Small intestine (tissue), 7 donors: ENCODE data around the gene ADGRL3. TPM values are rescaled to one million over a fixed set of nuclear protein-coding genes. Genes with fewer than 3 reads are reported as not detected.

Experiments
- DNase-seq, 2 donors: peaks; one replicate each; pipeline versions ENCODE4 v3.0.0 to v3.0.0-alpha.2; 2013
- FAIRE-seq: peaks from 2 replicates; lab custom pipeline; 2012; peaks lifted over from hg19 to GRCh38; lab: Jason Lieb, UNC
- H3K27ac ChIP-seq, 3 donors: one replicate each; pipeline ENCODE4 v1.5.1; 2013; ENCODE audit warnings: low read length in 2 of 3, mild to moderate bottlenecking in 2 of 3, control low read depth in 1 of 3, inconsistent platforms in 1 of 3, low read depth in 1 of 3, moderate library complexity in 1 of 3
- H3K27me3 ChIP-seq, 3 donors: one replicate each; pipeline ENCODE4 v1.6.1; 2013; ENCODE audit warnings: low read length in 3 of 3, inconsistent platforms in 1 of 3; ENCODE audit not compliant: control insufficient read depth in 3 of 3, insufficient read depth in 3 of 3
- H3K36me3 ChIP-seq, 3 donors: one replicate each; pipeline ENCODE4 v1.6.1; 2013; ENCODE audit warnings: low read length in 3 of 3, inconsistent platforms in 1 of 3, low read depth in 1 of 3, mild to moderate bottlenecking in 1 of 3, moderate library complexity in 1 of 3; ENCODE audit not compliant: control insufficient read depth in 3 of 3, insufficient read depth in 2 of 3
- H3K4me1 ChIP-seq, 3 donors: one replicate each; pipeline ENCODE4 v1.6.1; 2013; ENCODE audit warnings: low read length in 2 of 3, inconsistent platforms in 1 of 3, low read depth in 1 of 3, mild to moderate bottlenecking in 1 of 3, moderate library complexity in 1 of 3; ENCODE audit not compliant: control insufficient read depth in 3 of 3, insufficient read depth in 2 of 3
- H3K4me3 ChIP-seq, 3 donors: one replicate each; pipeline ENCODE4 v1.5.1; 2013; ENCODE audit warnings: low read length in 3 of 3, control low read depth in 1 of 3, inconsistent platforms in 1 of 3, low read depth in 1 of 3, mild to moderate bottlenecking in 1 of 3, moderate library complexity in 1 of 3
- H3K9me3 ChIP-seq, 2 donors: one replicate each; pipeline ENCODE4 v1.6.1; 2013; ENCODE audit warnings: low read depth in 1 of 2, low read length in 1 of 2; ENCODE audit not compliant: control insufficient read depth in 2 of 2, insufficient read depth in 1 of 2
- WGBS, 3 donors: extraction: QIAGEN DNeasy Blood & Tissue Kit; methylation state at CpG; one replicate each; pipeline ENCODE4 v1.1.7; 2013; 5-methylcytosine and 5-hydroxymethylcytosine counted together
- polyA plus RNA-seq, 4 donors: library from polyadenylated mRNA; stranded (reverse) in 3 of 4; unstranded in 1 of 4; fragments of 200-250 nt in 3 of 4; fragments of 120-200 nt in 1 of 4; gene quantifications; one replicate each; pipeline versions ENCODE4 v1.2.1 to v1.2.3, GENCODE V29; 2013
- donor health status: healthy with polysubstance abuse.
- donor health status: control.
- donor health status: control.
- donor health status: Bipolar disorder and iron deficiency.
- donor health status: healthy.

Gene ADGRL3
- polyA plus RNA-seq, 4 donors, result under 0.01 to 7.9 (median 1.3) TPM

DNA sequence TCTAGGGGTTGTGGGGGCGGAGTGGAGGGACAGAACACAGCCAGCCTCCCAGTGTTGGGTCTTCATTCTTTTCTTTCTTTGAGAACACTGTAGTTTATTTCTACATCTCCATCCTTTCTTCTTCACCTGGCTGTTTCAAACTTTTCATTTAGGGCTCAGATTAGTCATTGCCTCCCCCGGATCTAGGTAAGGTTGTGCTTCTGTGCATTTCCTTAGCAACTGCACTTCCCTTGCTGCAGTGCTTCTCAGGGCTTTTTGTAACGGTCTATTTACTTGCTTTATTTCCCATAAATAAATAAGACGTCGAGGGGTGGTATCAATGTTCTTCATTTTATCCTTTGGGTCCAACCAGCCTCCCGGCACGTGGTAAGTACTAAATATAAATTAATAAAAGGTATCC is 31.3 kb downstream of the ADGRL3 start:
- FAIRE-seq, result no peak

GRCh38 chr4:61239250-61239649 is 39.1 kb downstream of the ADGRL3 start:
- 41 to 58% (median 50%) methylated on average over 1 of the region's 1 CpG for WGBS, 3 donors
- DNase-seq, result no peak
- H3K27me3 ChIP-seq, result no peaks in the 10 kb centered on the region
- H3K36me3 ChIP-seq, result no peaks in the 10 kb centered on the region
- H3K9me3 ChIP-seq, result no peaks in the 10 kb centered on the region
- no peak overlapping the region for H3K4me3 ChIP-seq
- no peak overlapping the region for H3K27ac ChIP-seq
- H3K4me1 ChIP-seq, result no peaks in the 10 kb centered on the region
- FAIRE-seq, result no peak

More for the DNA sequence above, 31.3 kb downstream of the ADGRL3 start:
- H3K4me1 ChIP-seq, result no peaks in the 10 kb centered on the region
- no peaks in the 10 kb centered on the region for H3K9me3 ChIP-seq
- no peak overlapping the region for H3K27ac ChIP-seq
- no peaks in the 10 kb centered on the region for H3K36me3 ChIP-seq
- WGBS, 3 donors, result 78 to 85% (median 79%) methylated on average over 7 of the region's 7 CpGs
- DNase-seq, result no peak
- no peaks in the 10 kb centered on the region for H3K27me3 ChIP-seq
- no peak overlapping the region for H3K4me3 ChIP-seq

GRCh38 chr4:61243962-61244361 is 43.8 kb downstream of the ADGRL3 start:
- H3K27ac ChIP-seq, result no peak overlapping the region
- H3K36me3 ChIP-seq, result no peaks in the 10 kb centered on the region
- H3K4me1 ChIP-seq, result no peaks in the 10 kb centered on the region
- no peak for DNase-seq
- FAIRE-seq, result no peak
- WGBS, 3 donors, result 24 to 77% (median 46%) methylated on average over 2 of the region's 2 CpGs
- H3K4me3 ChIP-seq, result no peak overlapping the region
- no peaks in the 10 kb centered on the region for H3K27me3 ChIP-seq
- no peaks in the 10 kb centered on the region for H3K9me3 ChIP-seq

DNA sequence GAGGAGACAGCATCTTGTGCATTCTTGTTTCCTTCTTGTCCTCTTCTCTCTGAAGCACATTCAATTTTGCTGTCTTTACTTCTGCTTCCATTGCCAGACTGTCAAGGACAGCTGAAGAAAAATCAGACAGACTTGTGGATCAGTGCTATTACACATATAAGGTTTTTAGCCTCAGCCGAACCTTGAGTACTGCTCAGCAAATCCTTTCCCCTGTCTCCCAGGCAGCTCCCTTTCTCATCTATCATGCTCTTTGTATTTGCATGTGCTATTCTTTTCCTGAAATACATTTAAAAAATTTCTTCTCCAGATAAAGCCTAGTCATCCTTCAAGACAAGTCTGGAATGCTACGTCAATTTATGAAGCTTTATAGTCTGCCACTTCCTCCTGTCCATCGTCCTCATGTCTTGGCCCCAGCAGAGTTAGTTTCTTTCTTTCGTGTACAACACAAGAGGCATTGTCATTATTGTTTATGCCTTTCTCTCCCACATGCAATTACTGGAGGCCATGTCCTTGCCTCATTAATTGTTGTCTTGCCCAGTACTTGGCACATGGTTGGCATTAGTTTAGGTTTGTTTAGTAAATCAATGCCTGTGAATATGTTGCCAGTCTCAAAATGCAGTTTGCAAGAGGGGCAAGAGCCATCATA is 45.1 kb downstream of the ADGRL3 start:
- no peak overlapping the region for H3K4me3 ChIP-seq
- DNase-seq, result no peak
- H3K9me3 ChIP-seq, result no peaks in the 10 kb centered on the region
- H3K36me3 ChIP-seq, result no peaks in the 10 kb centered on the region
- no peak for FAIRE-seq
- no peaks in the 10 kb centered on the region for H3K4me1 ChIP-seq
- H3K27me3 ChIP-seq, result no peaks in the 10 kb centered on the region
- WGBS, 3 donors, result 60 to 76% (median 63%) methylated on average over 4 of the region's 4 CpGs
- H3K27ac ChIP-seq, result no peak overlapping the region

- DNase-seq, result peak in 1 of 2 donors; percentile 3
- WGBS, 3 donors, result 76 to 91% (median 88%) methylated on average over 1 of the region's 1 CpG
Measured at GRCh38 chr4:61246034-61246433, 45.9 kb downstream of the ADGRL3 start.

GRCh38 chr4:61248705-61249104 is 48.6 kb downstream of the ADGRL3 start:
- DNase-seq, result no peak
- Histone ChIP-seq H3K27ac (no peak overlapping the region), H3K36me3 (no peaks in the 10 kb centered on the region), H3K9me3 (no peaks in the 10 kb centered on the region), H3K4me1 (no peaks in the 10 kb centered on the region), H3K27me3 (no peaks in the 10 kb centered on the region), H3K4me3 (no peak overlapping the region)
- WGBS, 3 donors, result 50 to 59% (median 57%) methylated on average over 8 of the region's 8 CpGs
- FAIRE-seq, result no peak

More at GRCh38 chr4:61246034-61246433, 45.9 kb downstream of the ADGRL3 start:
- Histone ChIP-seq H3K36me3 (no peaks in the 10 kb centered on the region), H3K4me3 (no peak overlapping the region), H3K27me3 (no peaks in the 10 kb centered on the region), H3K4me1 (no peaks in the 10 kb centered on the region), H3K27ac (no peak overlapping the region), H3K9me3 (no peaks in the 10 kb centered on the region)
- no peak for FAIRE-seq

GRCh38 chr4:61251129-61251528 is 51.0 kb downstream of the ADGRL3 start:
- FAIRE-seq (no peak), DNase-seq (no peak)
- no peaks in the 10 kb centered on the region for H3K4me1 ChIP-seq
- H3K27me3 ChIP-seq, result no peaks in the 10 kb centered on the region
- no peak overlapping the region for H3K4me3 ChIP-seq
- no peak overlapping the region for H3K27ac ChIP-seq
- WGBS, 3 donors, result 38 to 72% (median 53%) methylated on average over 6 of the region's 6 CpGs
- H3K36me3 ChIP-seq, result no peaks in the 10 kb centered on the region
- H3K9me3 ChIP-seq, result no peaks in the 10 kb centered on the region

DNA sequence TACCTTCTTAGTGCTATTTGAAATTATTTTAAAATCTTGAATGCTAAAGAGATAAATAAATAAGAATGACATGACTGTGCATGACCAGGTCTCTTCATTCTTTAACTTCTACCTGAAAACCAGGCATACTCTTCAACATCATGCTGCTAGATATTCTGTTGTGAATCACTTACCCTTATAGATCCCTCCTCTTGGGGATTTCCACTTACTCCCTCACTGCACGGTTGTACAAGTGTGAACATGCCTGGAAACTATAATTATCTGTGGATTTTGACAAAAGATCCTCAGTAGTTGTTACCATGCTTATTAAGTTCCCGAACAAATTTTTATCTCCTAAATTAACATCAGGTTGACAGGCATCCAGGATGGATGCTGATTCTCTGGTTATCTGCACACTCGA is 54.3 kb downstream of the ADGRL3 start:
- H3K9me3 ChIP-seq, result no peaks in the 10 kb centered on the region
- no peak for DNase-seq
- H3K36me3 ChIP-seq, result no peaks in the 10 kb centered on the region
- no peak overlapping the region for H3K27ac ChIP-seq
- no peak for FAIRE-seq
- H3K27me3 ChIP-seq, result no peaks in the 10 kb centered on the region
- H3K4me3 ChIP-seq, result no peak overlapping the region
- no peaks in the 10 kb centered on the region for H3K4me1 ChIP-seq
- WGBS, 3 donors, result 72 to 73% (median 73%) methylated on average over 3 of the region's 3 CpGs

DNA sequence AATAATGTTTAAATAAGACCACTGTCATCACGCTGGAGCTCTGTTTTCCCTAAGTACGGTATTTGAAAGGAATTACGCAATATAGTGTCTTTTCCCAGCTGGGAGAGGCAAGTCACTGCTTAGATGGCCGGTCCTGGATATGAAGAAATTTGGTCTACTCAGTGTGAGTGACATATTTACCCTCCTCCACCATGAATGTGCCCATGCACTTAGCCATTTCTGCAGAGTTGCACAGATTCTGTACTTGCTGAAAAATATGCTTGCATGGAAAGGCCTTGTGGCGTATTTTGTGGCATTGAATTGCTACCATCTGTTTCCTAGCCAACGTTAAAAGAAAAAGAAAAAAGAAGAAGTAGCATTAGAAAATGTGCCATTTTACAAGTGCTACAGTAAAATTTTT is 73.1 kb downstream of the ADGRL3 start:
- peak overlapping the region in 1 of 3 donors; percentile 24 for H3K27ac ChIP-seq
- FAIRE-seq (no peak), DNase-seq (peak in 1 of 2 donors; percentile 2)
- no peaks in the 10 kb centered on the region for H3K4me1 ChIP-seq
- H3K9me3 ChIP-seq, result no peaks in the 10 kb centered on the region
- H3K27me3 ChIP-seq, result no peaks in the 10 kb centered on the region
- H3K4me3 ChIP-seq, result no peak overlapping the region
- WGBS, 3 donors, result 44 to 76% (median 63%) methylated on average over 6 of the region's 6 CpGs
- H3K36me3 ChIP-seq, result no peaks in the 10 kb centered on the region
